GM21360 (cell line): Measurements from ENCODE around the gene UBLCP1.
"Not testable (repeated sequence)": the region's sequence is repeated elsewhere in the genome, so short reads cannot be mapped to it uniquely, and the experiment has no call there.

Experiments
- ATAC-seq: cut with Tn5 transposase; IDR thresholded peaks from one replicate; pipeline ENCODE4 v1.9.1; 2021; ENCODE audit warnings: mild to moderate bottlenecking, moderate library complexity; ENCODE audit not compliant: unreplicated experiment

Gene UBLCP1

DNA sequence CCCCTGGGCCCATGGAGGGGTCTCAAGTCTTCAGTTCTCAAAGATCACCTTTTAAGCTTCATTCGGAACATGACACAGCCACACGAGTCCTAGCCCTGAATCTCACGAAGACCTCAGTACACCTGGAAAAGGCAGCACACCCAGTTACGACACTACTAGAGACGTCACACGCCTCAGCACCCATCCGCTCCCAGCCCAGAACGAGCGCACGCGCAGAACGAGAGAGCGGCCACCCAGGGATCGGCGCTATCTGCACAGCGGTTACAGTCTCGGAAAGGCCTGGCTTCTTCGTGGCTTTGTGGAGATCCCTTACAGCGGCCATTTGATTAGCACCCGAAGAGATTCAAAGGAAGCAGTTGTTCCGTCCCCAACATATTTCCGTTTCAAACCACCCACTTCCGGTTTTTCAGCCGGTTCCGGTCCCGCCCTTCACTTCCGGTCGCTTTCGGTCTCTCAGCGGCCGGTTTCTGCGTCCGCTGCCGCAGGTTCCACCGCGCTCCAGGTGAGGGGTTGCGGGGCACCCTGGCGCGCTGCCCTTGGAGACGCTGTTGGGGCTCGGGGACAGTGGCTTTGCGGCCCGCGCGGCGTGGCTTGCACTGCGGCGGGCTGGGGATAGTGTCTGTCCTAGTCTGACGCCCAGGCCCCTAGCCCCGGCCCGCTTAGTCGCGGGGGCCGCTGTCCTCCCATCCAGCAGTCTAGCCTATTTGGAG lies at the start of gene UBLCP1:
TSS of gene UBLCP1 (plus strand) at position 432 of the 710 bp plus-strand sequence. CDS start 5,626 bp downstream, outside the sequence.
- ATAC-seq: peak; percentile 87

GRCh38 chr5:159214486-159215271 lies 48.4 kb upstream of the UBLCP1 start:
- no peak for ATAC-seq

DNA sequence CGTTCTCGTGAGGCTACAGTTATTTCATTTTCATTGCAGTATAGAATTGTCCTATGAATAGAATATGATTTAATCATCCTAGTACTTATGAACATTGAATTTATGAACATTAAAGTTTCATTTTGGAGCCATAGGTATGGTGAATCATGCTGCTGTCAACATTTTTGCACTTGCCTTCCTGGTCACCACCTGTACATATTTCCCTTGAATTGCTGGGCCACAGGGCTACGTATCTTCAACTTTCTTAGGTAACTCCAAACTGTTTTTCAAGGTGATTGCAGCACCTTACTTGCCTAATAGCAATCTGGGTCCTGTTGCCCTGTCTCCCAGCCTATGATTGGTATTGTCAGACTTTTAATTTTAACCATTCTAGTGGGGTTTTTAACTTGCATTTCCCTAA lies 47.2 kb upstream of the UBLCP1 start:
- no peak for ATAC-seq

DNA sequence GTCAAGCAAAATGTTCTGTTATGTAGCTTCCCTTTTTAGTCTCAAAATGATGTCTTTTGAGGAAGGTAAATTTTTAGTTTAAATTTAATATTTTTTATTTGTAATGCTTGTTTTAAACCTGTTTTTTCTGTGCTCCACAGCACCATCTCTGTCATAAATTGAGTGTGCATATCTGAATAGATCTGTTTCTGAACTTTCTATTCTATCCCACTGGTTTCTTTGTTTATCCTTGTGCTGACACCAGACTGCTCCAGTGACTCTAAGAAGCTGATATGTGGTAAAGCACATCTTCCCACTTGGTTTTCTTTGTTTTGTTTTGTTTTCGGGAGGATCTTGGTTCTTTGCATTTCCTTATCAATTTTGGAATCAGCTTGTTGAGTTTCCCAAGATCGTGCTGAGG lies 46.6 kb upstream of the UBLCP1 start:
- ATAC-seq: no peak

- no peak for ATAC-seq
These were observed 45.9 kb upstream of the UBLCP1 start for GRCh38 chr5:159217236-159217635.

- no peak for ATAC-seq
These were observed 44.5 kb upstream of the UBLCP1 start for GRCh38 chr5:159218595-159219023.

- ATAC-seq: no peak
These were observed 42.9 kb upstream of the UBLCP1 start for GRCh38 chr5:159220206-159220605.

DNA sequence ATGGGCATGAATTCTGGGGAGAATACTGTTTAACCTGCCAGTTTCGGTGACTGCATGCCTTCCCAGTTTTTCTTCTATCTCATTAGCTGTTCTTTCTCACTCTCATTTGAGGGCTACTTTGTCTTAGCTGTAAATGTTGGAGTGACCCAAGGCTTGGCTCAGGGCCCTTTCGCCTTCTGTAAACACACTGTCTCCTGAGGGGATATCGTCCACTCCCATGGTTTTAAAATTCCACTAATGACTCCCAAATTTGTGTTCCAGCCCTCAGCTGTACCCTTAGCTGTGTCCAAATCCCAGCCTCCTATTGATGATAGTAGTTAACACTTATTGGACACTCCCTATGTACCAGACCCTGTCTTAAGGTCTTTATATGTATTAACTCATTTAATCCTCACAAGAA lies 39.6 kb upstream of the UBLCP1 start:
- ATAC-seq: no peak

DNA sequence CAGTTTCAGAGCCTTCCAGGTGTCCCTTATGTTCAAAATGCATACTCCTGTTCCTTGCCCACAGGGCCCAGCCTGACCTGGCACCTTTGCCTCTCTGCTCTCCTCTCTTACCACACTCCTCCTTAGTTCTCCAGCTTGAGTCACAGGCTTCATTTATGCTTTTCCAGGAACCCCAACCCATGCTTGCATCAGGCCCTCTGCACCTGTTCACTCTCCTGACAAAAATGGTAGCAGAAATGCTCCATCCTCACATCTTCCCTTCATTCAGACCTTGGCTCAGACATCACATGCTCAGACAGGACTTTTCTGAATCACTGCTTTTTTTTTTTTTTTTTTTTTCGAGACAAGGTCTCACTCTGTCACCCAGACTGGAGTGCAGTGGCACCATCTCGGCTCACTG lies 38.6 kb upstream of the UBLCP1 start:
- ATAC-seq: no peak

- ATAC-seq: no peak
These were observed 36.6 kb upstream of the UBLCP1 start for GRCh38 chr5:159226451-159226850.

GRCh38 chr5:159227452-159227851 lies 35.6 kb upstream of the UBLCP1 start:
- ATAC-seq: no peak

GRCh38 chr5:159228097-159228496 lies 35.0 kb upstream of the UBLCP1 start:
- not testable (repeated sequence) for ATAC-seq

DNA sequence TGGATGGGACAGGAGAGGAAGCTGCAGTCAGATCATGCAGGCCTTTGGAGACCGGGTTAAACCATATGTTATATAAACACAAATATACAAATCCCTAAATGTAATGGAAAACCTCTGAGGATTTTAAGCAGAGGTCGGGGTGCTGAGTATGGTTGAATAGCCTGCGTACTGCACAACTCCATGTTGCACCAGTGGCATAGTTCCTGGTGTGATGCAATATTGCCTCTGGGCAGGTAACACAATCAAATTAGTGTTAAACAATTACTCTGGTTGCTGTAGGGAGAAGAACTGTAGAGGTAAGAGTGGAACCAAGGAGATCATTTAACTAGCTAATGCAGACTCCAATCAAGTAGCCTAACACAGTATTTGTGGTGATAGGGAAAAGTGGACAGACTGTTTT lies 32.4 kb upstream of the UBLCP1 start:
- no peak for ATAC-seq

DNA sequence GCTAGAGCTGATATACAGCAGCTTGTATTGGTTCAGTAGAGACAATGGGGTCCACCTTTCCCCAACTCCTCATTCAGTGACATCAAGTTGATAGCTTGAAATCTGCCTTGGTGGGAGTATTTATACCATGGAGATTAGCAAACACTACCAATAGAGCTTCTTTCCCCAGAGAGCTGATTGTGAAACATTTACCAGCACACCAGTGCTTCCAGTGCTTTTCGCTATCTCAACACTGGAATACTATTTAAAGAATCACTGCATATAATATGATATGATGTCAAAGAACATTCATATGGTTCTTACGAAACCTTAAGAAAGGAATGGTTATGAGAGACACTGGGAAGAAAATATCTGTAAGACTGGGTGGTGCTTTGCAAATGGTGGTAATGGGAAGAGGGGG lies 31.9 kb upstream of the UBLCP1 start:
- no peak for ATAC-seq

DNA sequence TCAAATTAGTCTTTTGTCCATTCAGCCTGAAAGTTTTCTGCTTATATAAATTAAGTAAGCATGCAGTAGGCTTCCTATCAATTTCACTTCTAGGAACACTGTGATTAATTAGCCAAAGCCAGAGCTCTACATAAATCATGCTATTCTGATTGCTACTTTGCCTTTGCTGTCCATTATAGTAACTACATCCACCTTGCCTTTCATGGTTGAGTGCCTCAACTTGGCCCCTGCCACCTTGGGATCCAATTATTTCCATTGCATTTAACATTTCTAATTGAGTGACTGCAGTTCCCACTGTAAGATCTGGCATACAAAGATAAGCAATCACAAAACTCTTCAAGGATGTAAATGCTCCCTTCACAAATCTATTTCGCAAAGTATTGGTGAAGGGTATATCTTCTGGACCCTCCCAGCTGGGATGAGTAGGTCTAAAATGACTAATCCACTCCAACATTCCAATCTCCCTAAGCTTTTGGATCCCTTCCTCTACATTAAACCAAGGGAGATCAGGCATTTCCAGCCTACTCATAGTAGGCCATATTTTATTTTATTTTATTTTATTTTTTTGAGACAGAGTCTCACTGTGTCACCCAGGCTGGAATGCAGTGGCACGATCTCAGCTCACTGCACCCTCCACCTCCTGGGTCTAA lies 27.1 kb upstream of the UBLCP1 start:
- not testable (repeated sequence) for ATAC-seq

DNA sequence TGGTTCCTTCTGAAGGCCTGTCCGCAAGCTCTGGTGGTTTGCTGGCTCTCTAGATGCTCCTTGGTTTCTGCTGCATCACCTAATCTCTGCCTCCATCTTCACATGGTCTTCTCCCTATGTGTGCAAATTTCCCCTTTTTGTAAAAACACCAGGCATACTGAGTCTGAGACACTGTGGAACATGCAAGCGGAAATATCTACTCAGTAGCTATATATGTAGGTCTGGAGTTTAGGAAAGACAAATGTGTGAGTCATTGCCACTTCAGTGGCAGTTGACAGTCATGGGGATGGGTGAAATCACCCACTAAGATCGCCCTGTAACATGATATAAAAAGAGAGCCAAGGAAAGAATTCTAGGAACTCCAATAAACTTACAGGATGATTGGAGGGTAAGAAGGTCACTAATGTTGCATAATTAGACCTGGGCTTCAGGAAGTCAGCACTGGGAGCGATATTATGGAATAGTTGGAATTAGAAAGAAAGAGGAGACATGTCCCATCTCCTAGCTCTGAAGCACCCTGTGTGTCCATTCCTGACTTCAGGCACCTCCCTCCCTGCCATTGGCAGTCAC lies 22.7 kb upstream of the UBLCP1 start:
- no peak for ATAC-seq

DNA sequence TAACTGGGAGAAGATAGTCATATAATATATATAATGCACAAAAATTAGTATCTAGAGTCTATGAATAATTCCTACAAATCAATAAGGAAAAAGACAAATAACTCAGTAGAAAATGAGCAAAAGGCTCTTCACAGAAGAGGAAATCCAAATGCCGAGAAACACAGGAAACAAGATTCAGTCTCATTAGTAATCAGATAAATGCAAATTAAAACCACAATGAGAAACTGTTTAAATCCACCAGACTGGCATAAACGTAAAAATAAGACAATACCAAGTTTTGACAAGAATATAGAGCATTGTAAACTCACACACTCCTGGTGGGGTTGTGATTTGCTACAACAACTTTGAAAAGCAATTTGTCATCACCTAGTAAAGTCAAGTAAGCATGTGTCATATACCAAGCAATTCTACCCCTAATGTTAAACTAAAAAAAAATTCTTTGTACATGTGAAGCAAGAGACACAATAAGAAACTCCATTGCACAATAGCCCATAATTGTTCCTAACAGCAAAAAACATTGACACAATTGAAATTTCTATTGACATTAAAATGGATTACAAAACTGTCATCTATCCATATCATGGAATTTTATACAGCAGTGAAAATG lies 21.0 kb upstream of the UBLCP1 start:
- ATAC-seq: no peak

DNA sequence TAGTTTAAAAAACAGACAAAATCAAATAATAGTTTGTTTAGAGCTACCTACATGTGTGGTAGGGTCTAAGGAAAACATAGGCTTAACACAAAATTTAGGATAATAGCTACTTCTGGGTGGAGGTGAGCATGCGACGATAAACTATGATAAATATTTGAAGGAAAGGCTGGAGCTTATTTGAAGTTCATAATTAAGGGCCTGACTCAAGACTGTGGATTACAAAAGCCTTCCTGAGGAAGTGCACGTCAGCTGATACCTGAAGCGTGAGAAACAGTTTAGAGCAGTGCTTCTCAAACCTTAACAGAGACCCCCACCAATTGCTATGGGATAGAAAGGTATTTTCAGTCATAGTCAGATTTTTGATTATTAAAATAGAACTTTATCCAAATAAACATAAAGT lies 20.4 kb upstream of the UBLCP1 start:
- no peak for ATAC-seq

DNA sequence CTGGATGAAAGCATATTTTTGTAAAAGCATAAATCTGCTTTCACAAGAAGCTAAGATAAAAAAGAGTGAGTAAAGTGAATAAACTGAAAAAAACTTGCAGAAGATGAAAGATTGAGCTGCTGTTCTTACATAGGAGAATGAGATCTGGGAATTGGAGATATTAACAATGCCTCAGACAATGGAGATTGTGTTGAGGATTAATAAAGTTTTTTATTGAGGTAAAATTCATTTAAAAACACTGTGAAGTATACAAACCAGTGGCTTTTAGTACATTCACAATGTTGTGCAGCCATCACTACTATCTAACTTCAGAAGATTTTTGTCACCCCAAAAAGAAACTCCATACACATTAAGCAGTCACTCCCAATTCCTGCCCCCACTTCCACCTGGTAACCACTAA lies 19.7 kb upstream of the UBLCP1 start:
- ATAC-seq: no peak

GRCh38 chr5:159244163-159244562 lies 18.9 kb upstream of the UBLCP1 start:
- ATAC-seq: no peak

DNA sequence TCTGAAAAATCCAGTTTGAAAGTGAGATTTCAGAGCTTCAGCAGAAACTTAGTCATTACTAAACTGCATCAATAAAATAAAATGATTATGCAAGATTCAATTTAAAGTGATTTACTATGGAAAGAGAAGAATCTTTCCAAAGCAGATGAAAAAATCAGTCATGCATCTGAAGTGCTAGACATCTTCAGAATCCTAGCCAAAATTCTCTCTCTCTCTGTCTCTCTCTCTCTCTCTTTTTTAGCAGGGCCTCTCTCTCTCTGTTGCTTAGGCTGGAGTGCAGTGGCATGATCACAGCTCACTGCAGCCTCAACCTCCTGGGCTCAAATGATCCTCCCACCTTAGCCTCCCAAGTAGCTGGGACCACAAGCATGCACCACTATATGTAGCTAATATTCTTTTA lies 18.2 kb upstream of the UBLCP1 start:
- no peak for ATAC-seq
